ENCODE measurements around the gene ABTB2. TPM values are rescaled to one million over a fixed set of nuclear protein-coding genes. Genes with fewer than 3 reads are reported as not detected.

Gene ABTB2
- total RNA-seq, 1 experiment from 2014 or later, result 5.5 TPM

DNA sequence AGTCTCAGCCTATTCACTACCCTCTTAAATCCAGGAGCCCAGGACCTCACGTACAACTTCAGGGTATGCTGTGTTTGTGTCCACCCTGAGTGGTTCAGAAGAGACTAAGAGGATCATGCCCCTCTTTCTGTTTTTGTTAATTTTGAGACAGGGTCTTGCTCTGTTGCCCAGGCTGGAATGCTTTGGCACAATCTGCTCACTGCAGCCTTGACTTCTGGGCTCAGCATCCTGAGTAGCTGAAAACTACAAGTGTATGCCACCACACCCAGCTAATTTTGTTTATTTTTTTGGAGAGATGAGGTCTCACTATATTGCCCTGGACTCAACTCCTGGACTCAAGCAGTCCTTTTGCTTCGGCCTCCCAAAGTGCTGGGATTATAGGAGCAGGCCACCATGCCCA is 133.9 kb downstream of the ABTB2 start:
- Histone ChIP-seq H2BK12ac (ENCODE audit: insufficient read length, low read depth, low read length) (no peak overlapping the region), H3K27ac (ENCODE audit: insufficient read length, low read depth, low read length) (no peak overlapping the region), H2AK5ac (ENCODE audit: insufficient read length, low read length) (no peak overlapping the region), H4K8ac (replicated peaks; ENCODE audit: insufficient read length, low read depth, low read length) (no peak overlapping the region), H2BK120ac (ENCODE audit: low read depth, low read length, poor library complexity, severe bottlenecking) (no peak overlapping the region), H4K91ac (ENCODE audit: insufficient read length, low read depth, low read length) (no peak overlapping the region), H3K4ac (ENCODE audit: low read depth, low read length) (no peak overlapping the region), H3K23me2 (ENCODE audit: insufficient read length, low read depth, low read length, poor library complexity, severe bottlenecking) (no peaks in the 10 kb centered on the region), H2BK15ac (ENCODE audit: low read depth, low read length) (no peak overlapping the region), H3K4me1 (ENCODE audit: insufficient read depth, low read length) (no peaks in the 10 kb centered on the region; the same call in 1 of the 2 replicates), H3K79me2 (ENCODE audit: insufficient read depth, low read length) (no peaks in the 10 kb centered on the region), H2AFZ (ENCODE audit: low read length) (no peak overlapping the region), H4K20me1 (ENCODE audit: control insufficient read depth, insufficient read depth, insufficient read length) (no peaks in the 10 kb centered on the region), H3K4me2 (ENCODE audit: insufficient read depth, insufficient read length, low read length) (no peak overlapping the region), H3K9ac (ENCODE audit: extremely low read depth, insufficient read length, low read length) (no peak overlapping the region), H3K23ac (ENCODE audit: insufficient read length, low read depth, low read length) (no peak overlapping the region), H3K9me3 (ENCODE audit: control insufficient read depth, low read depth, low read length) (no peaks in the 10 kb centered on the region), H3K79me1 (ENCODE audit: insufficient read depth, low read depth, low read length, poor library complexity, severe bottlenecking) (no peaks in the 10 kb centered on the region), H2BK20ac (ENCODE audit: low read depth, low read length, poor library complexity, severe bottlenecking) (no peak overlapping the region), H4K5ac (ENCODE audit: insufficient read length, low read depth, low read length) (no peak overlapping the region), H3K27me3 (ENCODE audit: insufficient read depth, low read length) (no peaks in the 10 kb centered on the region), H3K18ac (ENCODE audit: insufficient read length, low read depth, low read length) (no peak overlapping the region), H2BK5ac (ENCODE audit: insufficient read length, low read length) (no peak overlapping the region), H3K14ac (ENCODE audit: insufficient read depth, low read length) (no peak overlapping the region), H3K56ac (ENCODE audit: insufficient read length, low read depth, low read length) (no peak overlapping the region), H3T11ph (ENCODE audit: low read length) (no peak overlapping the region)
- H3K27ac Mint-ChIP-seq, result no peak overlapping the region
- H3K27me3 Mint-ChIP-seq (ENCODE audit: low read depth), result no peaks in the 10 kb centered on the region
- no peak for DNase-seq
- no peak overlapping the region for H3K4me3 Mint-ChIP-seq
- WGBS (ENCODE audit: extremely low coverage, insufficient read length, low lambda C conversion rate), result no CpG with 5 or more reads among the region's 2 CpGs
- H3K36me3 Mint-ChIP-seq (ENCODE audit: insufficient read depth in 1 of 3, low read depth in 3 of 3), result no peaks in the 10 kb centered on the region
- H3K4me1 Mint-ChIP-seq, result peaks cover 16 to 17% of the 10 kb centered on the region in 2 experiments
- TF ChIP-seq, protein P1, sequence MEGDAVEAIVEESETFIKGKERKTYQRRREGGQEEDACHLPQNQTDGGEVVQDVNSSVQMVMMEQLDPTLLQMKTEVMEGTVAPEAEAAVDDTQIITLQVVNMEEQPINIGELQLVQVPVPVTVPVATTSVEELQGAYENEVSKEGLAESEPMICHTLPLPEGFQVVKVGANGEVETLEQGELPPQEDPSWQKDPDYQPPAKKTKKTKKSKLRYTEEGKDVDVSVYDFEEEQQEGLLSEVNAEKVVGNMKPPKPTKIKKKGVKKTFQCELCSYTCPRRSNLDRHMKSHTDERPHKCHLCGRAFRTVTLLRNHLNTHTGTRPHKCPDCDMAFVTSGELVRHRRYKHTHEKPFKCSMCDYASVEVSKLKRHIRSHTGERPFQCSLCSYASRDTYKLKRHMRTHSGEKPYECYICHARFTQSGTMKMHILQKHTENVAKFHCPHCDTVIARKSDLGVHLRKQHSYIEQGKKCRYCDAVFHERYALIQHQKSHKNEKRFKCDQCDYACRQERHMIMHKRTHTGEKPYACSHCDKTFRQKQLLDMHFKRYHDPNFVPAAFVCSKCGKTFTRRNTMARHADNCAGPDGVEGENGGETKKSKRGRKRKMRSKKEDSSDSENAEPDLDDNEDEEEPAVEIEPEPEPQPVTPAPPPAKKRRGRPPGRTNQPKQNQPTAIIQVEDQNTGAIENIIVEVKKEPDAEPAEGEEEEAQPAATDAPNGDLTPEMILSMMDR (conservative IDR thresholded peaks at IDR 0.05), result no peak
- no peaks in the 10 kb centered on the region for H3K9me3 Mint-ChIP-seq
